ENCODE data around the gene TBX18.

The TBX18 gene

DNA sequence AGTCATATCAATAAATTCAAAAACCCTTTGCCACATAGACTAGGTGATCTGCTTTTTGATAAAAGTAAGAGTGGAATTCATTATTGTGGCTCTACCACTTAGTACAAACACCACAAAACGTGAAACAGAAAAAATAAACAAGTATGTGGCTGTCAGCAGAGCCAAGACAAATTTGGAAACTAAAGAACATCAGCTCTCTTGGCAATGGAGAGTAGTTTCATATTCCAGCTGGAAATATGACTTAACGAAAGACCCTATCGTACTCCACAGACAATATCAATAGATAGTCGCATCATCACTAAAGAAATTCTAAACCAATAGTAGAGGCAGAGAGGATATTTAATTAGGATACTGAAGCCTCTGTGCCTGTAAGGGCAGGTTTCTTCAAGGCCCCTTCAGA is 20.8 kb downstream of the TBX18 start:
- DNase-seq: no peak

DNA sequence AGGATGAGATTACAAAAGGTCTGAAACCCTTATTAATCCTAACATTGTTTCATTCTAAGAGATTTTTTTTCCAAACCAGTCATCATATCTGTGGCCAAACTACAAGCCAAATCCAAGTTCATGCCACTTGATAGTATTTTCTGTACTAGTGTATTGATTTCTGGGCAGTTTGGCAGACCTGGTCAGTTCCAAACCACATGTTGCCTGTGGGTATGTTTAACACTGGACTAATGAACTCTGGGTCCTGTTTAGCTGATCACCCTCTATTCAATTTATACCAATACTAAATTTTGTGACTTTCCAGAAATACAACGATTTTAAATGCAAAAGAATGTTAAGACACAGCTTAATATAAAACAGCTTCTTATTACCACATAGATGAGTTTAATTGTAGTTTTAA is 24.0 kb downstream of the TBX18 start:
- DNase-seq: no peak

DNA sequence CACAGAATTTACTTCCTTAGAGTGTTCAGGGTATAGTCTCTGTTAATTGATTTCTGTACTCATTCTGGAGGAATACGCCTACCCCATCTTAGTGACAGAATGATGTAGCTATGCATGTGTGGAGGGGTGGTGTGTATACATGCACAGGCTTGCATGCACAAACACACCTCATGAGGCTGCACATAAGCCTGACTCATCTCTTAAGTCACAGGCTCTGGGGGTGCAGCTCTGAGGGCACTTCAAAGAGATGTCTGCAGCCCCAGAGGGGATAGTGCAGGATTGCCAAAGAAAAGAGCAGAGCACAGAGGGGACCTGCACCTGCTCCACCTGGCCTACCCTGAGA is 24.6 kb downstream of the TBX18 start:
- DNase-seq: no peak

DNA sequence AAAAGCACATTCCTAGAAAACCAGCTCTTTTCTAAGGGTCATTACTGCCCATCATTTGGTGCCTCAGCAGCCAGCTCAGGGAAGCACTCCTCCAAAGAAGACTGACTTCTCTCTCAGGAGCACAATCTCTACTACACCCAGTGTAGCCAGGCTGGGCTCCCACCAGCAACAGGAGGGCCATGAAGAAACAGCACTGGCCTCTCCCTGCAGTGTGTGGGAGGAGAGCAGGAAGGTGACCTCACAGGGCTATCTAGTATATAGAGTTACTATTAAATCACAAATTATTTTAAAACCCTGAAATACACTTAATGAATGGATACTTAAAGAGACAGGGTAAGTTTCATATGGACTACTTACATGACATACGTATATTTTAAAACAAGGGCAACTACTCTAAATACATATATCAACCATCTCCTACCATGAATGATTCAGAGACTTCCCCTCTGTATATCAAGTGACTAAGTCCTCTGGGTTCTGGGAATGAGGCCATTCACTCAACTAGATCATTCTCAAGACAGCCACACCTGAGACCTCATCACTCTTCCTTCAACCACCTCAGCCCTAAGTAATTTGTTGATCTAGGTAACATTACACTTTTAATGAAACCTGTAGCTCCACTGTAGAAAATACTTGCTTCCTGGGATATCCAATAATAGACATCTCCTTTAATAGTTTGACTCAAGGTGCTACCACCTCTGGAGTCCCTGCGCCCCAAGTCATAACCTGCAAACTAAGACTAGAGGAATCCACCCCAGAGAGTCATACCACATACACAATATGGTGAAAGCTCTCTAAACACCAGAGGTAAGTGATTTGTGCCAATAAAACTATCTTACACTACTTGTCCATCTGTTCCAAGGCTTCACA is 25.2 kb downstream of the TBX18 start:
- DNase-seq: no peak

DNA sequence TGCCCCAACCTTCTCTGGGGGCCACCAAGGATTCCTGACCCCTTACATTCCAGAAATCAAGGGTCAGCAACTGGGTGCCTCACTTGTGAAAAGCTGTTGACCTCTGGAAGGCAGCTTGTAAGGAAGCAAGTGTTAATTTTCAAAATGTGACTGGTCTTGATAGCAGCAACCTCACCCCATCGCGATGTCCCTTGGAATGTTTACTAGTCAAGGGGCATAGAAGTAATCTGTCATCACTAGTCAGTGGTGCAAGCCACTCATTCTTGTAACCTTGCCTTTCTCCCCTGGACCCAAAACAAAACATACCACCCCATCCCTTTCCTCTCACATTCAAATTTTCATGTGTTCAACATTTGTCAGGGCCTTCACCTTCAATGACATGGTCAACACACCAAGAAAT is 30.5 kb downstream of the TBX18 start:
- DNase-seq: no peak

DNA sequence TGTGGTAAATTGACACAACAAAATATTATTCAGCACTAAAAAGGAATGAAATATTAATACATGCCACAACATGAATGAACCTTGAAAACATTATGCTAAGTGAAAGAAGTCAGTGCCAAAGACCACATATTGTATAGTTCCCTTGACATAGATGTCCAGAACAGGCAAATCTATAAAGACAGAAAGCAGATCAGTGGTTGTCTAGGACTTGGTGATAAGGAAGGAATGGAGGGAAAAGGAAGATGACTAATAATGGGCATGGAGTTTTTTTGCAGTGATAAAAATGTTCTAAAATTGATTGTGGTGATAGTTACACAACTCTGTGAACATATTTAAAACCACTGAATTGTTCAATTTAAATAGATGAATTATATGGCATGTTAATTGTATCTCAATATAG is 32.5 kb downstream of the TBX18 start:
- no peak for DNase-seq

DNA sequence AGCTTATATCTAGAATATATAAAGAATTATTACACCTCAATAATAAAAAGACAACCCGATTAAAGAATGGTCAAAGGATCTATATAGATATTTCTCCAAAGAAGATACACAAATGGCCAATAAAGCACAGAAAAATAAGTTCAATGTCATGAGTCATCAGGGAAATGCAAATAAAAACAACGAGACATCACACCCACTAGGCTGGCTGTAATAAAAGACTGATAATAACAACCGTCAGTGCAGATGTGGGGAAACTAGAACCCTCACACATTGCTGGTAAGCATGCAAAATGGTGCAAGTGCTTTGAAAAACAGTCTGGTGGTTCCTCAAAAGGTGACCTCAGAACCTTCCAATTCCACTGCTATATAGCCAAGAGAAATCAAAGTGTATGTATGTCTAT is 33.0 kb downstream of the TBX18 start:
- no peak for DNase-seq

DNA sequence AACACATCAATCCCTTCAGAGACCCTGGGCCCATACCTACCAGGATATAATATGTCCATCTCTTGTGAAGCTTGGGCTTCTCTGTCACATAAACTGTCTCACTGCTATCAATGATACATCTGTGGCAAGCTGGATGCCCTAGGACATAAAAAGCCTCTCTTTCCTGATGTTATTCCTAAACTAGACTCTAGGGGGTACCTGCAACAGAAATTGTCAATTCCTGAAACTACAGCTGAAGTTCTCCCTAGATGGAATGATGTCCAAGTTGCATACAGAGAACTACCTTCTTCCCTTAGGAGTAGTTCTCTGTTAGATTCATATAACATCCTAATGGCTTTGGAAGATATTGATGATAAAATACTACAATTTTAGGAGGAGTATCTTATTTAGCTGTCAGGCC is 35.8 kb downstream of the TBX18 start:
- no peak for DNase-seq

DNA sequence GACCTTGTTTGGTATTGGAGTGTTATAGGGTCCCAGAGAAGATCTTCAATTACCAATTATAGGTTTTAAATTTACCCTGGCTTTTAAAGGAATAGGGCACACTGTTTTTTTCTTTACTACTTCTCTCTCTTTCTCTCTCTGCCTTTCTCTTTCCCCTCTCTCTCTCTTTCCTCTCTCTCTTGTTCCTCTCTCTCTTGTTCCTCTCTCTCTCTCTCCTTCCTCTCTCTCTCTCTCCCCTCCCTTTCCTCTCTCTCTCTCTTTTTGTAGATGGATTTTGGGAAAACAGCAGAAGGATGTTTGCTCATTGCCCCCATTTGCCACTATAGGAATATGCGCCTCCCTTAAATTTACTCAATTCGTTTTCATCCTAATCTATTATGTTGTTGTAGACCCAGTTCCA is 45.2 kb downstream of the TBX18 start:
- no peak for DNase-seq

DNA sequence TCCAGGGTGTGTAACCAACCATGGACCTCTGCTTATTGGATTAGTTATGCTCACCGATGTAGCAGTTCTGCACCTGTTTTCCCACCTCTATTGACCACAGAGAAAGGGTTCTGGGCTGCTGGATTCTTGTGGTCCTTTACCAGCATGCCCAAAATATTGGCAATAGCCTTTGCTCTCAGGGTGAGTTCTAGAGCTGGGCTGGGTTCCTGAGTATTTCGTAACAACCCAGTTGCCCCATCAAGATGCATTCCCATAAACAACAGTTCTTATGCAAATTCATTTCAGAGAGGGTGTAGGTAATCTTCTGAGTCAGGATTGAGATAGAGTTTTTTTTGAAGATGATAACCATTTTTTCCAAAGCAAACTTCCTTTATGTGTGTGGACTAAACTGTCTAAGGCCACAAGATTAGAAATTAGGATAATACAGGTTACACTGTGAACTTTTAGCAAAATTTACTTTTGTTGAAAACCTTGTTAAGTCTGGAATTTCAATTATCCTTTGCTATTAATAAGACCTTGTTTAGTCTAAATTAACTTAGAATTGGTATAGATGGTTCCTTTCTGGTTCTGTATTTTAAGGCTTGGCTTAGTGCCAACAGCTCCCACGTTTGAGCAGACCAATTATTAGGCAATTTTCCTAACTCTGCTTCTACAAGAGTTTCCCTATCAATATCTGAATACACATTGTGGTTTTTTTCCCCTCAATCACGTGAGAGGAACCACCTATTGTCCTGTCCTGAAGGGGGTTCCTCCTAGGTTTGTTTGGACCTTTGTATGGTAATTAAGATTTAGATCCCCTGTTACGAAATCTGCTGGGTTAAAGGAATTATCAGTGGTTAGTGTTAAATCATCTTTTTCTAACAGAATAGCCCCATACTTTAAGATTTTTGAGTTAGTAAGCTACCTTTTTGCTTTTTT is 46.1 kb downstream of the TBX18 start:
- no peak for DNase-seq

DNA sequence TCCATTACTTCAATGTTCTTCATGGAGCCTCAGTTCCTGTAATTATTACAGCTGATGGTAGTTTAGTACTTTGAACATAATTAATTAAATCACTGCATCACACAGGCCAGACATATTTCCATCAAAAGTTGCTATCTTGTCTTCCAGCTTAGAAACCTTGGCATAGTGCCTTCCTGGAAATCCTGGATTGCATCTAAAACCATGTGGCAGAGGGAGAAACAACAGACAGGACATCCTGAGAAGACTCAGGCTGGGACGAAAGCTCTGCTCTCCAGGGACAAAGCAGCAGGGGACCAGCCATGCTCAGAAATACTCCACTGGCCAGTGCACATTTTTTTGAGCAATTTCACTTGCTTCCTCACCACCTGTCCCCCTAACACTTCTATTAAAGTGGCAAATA is 55.3 kb downstream of the TBX18 start:
- no peak for DNase-seq

DNA sequence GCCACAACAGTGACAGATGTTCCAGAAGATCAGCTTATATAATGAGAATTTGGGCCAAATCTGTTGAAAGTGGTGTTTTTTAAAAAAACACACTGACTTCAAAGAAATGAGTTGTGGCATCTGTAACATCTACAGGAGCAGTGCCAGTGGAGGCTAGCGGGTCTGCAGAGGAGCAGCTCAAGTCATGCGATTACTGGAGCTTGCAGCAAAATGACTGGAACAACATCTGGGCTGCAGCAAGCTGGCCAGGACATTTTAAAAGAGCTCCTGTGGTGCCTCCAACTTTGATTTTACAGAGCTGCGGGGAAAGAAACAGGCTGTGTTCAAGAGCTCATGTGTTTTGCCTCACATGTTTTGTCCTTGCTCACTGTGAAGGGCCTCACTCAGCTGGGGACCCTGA is 57.2 kb downstream of the TBX18 start:
- DNase-seq: no peak

DNA sequence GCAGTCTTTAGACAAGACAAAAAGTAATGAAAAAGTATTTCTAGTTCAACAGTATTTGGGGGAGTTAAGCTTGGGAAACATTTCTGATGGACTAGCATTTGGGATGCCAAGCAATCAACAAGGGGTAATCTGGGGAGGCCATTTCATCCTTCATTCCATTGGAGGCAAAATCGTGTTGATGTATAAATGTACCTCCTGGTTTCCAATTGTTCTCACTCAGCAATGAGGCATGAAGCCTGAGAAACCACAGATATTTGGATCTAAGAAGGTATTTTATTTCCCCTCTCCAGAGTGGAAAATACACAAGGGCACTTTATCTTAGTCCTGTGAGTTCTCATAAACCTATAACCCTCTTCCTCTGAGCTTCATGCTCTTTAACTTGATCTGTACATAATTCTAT is 68.2 kb downstream of the TBX18 start:
- DNase-seq: no peak

DNA sequence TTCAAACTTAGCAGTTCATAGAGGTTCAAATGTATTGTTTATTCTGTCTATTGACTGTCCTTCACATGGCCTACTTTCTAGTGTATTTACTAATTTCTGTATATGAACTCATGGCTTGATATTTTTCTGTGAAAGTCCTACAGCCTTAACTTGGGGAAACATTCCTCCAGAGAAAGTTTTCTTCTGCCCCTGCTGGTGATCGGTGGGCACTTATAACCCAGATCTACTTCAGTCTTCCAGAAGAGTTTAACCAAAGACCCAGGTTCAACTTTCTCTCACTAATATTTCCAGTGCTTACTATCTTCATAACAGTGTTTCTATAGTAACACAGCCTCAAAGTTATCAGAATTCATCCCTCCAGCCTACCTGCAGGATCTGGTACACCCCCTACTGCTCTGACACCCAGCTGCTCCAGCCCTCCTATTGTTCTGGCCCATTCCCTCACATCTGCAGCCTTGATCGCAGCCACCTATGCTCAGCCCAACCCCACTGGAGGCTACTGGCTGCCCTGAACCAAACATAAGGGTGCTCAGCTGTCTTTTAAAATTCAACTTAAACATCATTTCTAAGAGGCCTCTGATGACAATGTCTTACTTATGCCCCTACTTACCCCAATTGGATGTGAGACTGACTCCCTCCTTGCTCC is 72.3 kb downstream of the TBX18 start:
- no peak for DNase-seq

DNA sequence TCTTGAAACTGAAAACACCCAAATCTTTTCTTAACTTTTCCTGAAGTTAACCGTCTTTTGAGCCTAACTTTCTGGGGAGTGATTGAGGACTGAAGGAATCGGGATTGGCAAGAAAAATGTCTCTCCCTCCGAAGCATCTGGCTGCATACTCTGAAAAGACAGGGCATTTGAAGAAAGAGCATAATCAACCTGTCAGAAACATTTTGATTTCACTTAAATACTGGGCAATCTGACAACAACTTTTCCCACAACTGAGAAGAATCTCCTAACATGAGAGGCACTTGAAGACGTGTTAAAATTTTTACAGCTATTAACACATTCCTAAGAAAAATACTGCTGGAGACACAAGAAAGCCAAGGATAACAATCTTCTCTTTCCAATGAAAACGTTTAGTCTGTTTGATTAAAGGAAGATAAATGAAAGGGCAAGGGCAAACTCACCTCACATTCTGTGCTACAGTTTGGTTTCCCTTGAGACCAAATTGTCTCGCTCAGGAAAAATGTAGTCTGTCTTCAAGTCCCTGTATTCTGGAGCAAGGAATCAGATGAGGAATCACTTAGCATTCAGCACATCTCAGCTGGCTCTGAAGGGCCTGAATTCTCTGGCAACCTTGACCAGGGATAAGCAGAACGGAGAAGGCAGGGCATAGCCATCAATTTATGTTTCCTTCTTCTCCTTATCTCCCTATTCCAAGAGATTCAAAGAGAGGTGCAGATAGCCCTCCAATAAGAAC is 76.1 kb downstream of the TBX18 start:
- DNase-seq: no peak

DNA sequence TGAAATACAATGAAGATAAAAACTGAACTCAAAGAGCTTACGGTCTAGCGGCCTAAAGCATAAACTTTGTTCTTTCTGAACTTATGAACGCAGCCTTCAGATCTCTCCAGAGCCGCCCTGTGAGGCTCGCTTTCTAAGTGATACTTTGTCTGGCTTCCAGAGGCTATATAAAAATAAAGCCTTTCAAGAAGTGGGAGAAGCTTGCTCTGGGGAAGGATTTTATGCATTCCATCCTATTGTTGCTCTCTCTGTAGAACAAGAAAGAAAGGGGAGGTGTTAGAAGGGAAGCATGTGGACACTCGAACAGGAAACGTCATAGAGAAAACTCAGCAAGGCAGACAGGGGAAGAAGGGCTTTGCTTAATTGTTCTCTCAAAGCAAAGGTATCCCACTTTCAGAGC is 77.0 kb downstream of the TBX18 start:
- no peak for DNase-seq

DNA sequence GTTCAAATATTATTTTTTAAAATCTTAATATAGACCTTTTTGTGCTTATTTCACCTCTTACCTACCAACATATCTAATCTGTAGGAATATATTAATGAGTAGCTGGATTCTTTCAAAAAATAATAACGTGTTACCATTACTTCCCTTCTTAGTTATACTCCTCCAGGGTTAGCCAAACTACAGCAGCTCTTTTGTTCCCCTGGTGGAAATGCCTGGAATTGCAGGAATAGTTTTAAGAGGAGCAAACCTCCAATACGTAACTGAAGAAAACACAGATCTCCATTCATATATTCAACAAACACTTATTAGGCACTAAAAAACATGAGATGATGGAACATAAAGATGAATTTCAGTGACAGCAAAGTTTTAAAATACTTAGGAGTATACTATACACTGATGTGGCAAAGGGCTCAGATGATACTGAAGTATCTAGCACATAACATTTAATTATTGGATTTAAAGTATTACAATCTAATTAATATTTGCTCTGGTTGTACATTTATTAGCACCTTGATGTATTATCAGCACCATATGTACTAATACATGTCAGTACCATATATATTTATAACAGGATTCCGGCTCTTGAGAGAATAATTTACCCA is 78.3 kb downstream of the TBX18 start:
- no peak for DNase-seq

DNA sequence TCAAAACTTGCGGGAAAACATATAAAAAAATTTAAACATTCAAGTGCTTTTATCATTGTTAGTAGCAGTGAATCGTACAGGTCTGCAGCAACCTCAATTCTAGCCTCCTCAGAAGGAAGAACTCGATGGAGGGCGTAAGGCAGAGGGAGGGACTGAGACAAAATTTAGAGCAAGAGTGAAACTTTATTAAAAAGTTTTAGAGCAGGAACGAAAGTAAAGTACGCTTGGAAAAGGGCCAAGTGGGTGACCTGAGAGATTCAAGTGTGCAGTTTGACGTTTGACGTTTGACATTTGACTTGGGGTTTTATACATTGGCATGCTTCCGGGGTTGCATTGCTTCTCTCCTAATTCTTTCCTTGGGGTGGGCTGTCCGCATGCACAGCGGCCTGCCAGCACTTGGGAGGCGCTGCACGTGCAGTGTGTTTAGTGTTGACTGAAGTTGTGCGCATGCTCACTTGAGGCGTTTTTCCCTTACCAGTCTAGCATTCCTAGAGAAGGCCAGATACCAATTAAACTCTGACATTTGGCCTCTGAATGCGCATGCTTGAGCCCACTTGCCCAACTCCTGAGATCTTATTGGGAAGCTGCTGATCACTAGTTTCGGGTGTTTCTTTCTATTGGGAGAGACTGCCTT is 82.6 kb downstream of the TBX18 start:
- no peak for DNase-seq

DNA sequence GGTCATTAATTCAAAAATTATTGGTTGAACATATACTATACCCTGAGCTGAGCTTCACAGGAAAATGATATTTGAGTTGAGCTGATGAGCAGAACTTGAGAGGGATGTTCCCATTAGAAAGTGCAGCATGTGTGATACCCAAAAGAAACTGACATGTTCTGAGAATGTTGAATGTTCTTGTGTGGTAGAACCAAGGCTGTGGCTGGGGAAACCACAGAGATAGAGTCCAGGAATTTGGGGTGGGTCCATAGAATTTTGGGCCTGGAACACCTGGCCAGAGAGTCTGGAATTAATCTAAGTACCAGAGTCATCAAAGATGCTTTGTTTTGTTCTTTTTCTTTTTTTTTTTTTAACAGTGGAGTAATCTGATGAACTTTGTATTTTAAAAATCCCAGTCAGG is 88.7 kb downstream of the TBX18 start:
- DNase-seq: no peak

DNA sequence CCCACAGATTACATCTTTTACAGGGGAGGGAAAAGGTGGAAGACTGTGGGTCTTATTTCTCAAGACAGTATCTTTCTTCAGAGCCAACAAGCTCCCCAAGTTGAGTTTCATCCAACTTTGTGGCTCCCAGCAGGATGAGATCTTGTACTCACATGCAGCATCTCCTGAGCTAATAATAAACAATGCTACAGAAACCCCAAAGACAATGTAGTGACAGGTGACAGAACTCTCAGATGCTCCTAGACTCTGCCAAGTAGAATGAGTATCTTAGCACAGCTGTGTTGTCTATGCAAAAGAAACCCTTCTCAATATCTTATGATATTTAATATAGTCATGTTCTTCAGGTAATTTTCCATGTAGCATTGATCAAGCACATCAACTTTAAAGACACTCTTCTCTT is 90.0 kb downstream of the TBX18 start:
- DNase-seq: no peak

DNA sequence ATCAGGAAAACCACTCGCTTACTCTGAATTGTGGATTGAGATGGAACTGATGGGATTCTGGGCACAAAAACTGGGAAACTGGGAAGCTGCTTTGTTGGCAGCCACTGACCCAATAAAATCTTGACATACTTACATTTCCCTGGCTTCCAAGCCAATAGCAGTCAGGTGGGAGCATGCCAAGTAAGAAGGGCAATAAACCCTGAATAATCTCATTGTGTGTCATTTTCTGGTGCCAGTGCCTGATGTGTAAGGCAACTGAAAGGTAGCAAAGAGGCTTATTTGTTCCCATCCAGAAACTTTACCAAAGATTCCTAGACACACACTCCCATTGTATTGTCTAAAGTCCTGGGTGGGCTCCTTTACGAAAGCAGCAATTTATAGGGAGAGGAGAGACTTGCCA is 93.2 kb downstream of the TBX18 start:
- no peak for DNase-seq

DNA sequence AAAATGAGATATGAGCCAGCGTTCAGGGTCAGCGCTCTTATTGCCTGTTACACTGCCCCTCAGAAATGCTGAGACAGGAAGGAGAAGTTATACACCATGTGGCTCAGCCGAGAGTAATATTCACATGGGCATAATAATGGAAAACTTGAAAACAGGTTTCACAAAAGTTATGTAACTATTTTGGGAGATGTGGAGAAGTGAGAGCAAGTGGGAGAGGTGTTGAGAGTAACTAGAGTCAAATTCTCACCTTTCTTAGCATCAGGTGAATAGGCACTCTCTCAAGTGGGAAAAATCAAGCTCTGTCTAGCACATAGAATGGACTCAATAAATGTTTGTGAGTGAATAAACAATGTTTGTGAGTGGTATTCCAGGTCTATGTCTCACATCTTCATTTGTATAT is 94.5 kb downstream of the TBX18 start:
- DNase-seq: no peak
